GM21737 (cell line): ENCODE results near the gene TSEN34.
"Not testable (repeated sequence)": the region's sequence is repeated elsewhere in the genome, so short reads cannot be mapped to it uniquely, and the experiment has no call there.

Source experiments
- ATAC-seq: cut with Tn5 transposase; IDR thresholded peaks from one replicate; pipeline ENCODE4 v1.9.1; 2021; ENCODE audit warnings: mild to moderate bottlenecking, moderate library complexity; ENCODE audit not compliant: unreplicated experiment

TSEN34 gene

DNA sequence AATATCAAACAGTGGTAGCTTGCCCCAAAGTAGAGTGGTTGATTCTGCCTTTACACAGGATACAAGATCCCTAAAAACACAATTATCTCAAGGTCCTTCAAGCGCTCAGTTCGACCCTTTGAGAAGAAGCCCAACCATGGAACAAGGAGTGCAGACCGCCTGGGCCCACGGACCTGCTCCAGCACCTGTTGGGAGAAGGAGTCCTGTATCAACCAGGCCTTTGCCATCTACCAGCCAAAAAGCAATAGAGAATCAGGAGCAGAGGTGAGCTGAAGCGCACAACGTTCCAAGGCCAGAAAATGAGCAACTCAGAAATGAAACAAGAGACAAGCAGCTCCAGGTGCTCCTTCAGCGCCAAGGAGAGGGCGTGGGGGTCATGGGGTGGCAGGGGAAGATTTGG lies 38.0 kb downstream of the TSEN34 start:
- no peak for ATAC-seq

DNA sequence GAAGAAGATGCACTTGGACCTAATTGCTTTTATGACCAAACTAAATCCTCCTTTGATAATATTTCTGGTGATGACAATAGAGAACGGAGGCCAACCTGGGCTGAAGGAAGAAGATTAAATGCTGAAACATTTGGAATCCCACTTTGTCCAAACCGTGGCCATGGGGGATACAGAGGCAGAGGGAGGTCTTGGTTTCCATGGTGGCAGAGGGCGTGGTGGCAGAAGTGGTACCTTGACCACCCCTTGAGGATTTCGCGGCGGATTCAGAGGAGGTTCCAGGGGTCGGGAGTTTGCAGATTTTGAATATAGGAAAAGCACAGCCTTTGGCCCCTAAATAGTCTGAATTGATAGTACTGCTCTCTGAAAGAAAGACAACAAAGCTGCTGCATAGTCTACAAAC lies 38.9 kb downstream of the TSEN34 start:
- ATAC-seq, result no peak

DNA sequence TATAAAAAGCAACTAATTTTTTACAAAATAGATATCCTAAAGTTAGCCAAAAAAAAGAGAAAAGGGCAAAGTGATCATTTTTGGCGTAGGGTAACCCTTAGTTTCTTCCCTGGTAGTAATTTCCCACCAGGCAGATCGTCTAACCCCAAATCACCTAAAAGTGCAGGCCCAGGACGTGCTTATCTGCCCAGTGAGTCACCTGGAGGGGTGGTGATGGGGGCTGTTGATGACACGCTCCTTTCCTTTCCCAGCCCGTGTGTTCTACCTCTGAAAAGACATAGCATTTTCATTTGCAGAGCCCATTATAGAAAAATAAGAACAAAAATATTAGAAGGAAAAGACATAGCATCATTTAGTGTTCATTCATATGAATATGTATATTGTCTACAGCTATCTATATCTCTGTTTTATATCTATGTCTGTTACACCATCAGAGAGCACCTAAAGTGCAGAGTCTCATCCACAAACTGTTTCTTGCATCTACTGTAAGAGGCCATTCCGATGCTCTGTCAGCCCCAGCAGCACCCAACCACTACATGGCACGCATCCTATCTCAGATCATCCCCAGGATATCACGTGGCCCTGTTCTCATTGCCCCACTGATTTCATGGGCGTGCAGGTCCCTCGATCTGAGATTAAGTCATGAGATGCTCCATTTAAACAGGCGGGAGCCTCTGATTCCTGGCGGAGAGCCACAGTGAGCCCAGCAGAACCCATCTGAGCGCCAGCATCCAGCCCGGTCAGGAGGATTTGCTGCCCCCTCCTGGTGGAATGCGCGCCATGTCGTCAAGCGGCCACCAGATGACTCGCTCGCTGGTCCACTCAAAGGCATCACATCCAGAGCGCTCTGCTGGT lies 40.2 kb downstream of the TSEN34 start:
- no peak for ATAC-seq

GRCh38 chr19:54233941-54234340 lies 42.8 kb downstream of the TSEN34 start:
- ATAC-seq, result no peak

GRCh38 chr19:54239491-54240371 lies 48.6 kb downstream of the TSEN34 start:
- not testable (repeated sequence) for ATAC-seq

GRCh38 chr19:54240372-54241336 lies 49.5 kb downstream of the TSEN34 start:
- ATAC-seq, result not testable (repeated sequence)

DNA sequence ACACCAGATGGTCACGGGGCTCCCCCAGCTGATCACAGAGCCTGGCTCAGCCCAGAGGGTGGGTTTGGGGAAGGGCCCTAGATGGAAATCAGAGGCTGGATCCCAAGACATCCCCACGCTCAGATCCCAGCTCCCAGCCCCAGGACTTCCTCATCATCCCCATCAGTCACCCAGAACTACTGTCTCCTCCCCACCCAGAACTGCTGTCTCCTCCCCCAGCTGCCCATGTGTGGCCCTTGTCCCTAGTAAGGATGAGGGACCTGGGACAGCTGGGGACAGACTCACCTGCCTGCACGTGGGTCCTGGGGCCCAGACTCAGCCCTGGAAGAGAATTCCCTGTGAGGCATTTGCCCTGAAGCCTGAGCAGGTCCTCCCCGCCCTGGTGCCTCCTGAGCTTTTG lies 51.1 kb downstream of the TSEN34 start:
- not testable (repeated sequence) for ATAC-seq

GRCh38 chr19:54242646-54243045 lies 51.5 kb downstream of the TSEN34 start, which contains the start of gene LILRA6:
LILRA6 (minus strand) TSS chr19:54242790.
- ATAC-seq, result not testable (repeated sequence)

DNA sequence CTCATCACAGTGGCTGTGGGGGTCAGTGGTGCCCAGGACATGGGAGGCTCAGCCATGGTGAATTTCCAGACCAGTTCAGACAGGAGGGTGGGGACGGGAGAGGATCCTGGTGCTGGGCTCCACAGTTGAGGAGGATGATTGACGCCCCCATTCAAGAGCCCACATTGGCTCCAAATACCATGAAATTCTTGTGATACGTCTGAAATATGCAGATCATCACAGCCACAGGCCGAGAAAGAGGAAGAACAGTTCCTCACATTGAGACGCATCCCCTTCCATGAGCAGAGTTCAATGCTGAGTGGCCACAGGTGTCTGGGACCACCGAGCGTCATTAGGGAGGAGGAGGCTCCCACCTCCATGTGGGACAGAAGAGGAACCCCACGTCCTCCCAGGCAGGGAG lies 52.7 kb downstream of the TSEN34 start:
- ATAC-seq, result not testable (repeated sequence)
